CD4-positive, alpha-beta T cell treated with Interferon gamma for 1 hour (primary cell): ENCODE data around the gene KLHL24.
"Not testable (repeated sequence)": the region's sequence is repeated elsewhere in the genome, so short reads cannot be mapped to it uniquely, and the experiment has no call there.

Experiments used
- DNase-seq: peaks from one replicate; pipeline ENCODE4 v3.0.0-alpha.2; 2020

KLHL24 gene

DNA sequence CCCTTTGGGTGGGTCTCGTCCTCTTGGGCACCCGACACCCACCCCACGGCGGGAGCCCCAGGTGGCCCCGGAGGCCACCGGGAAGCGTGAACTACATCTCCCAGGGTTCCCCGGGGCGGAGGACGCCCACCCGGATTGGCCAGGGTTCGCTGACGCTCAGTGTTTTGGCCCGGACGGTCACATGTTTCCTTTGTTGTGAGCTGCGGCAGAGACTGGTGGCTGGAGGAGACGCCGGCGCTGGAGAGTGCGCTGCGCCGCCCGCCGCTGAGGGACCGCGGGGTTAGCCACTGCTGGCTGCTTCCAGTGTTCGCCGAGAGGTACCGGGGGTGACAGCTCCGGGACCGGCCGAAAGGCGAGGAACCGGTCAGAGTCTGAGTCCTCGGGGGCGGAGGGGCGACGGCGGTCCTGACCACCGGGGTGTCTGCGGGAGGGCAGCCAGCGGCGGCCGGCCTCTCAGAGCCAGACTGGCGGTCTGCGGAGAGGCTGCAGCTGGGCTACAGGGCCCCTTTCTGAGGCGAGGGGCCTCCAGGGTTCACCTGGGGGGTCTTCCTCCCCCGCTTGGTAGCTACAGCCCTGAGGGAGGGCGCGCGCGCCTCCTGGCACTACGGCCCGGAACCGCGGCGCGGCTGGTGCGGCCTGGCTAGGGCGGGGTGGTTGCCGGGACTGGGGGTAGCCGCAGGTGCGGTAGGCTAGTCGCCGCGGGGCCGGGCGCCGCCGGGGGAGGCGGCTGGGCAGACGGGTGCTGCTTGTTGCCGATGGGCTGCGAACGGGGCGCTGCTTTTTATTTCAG lies at the start of gene KLHL24:
Gene KLHL24 (plus strand): TSS at position 193 of the 790 bp plus-strand sequence. CDS start 14,734 bp downstream, outside the sequence.
- DNase-seq: peak; percentile 89

DNA sequence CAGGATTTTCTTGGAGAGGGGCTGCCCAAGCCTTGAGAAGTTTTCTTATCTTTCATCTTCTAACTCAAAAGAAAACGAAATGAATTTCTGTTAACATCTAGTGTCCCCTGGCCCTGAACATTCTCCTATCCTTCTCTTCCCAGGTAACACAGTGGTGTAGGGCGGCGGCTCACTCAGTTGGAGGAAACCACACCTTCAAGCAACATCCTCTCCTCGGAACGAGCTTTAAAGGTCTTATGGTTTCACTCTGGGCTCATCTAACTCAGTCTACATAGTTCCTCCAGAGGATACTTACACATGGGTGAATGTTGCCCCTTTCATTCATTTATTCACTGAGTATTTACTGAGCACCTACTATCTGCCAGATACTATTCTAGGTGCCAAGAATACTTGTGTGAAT lies 48.9 kb upstream of the KLHL24 start:
- DNase-seq: no peak

DNA sequence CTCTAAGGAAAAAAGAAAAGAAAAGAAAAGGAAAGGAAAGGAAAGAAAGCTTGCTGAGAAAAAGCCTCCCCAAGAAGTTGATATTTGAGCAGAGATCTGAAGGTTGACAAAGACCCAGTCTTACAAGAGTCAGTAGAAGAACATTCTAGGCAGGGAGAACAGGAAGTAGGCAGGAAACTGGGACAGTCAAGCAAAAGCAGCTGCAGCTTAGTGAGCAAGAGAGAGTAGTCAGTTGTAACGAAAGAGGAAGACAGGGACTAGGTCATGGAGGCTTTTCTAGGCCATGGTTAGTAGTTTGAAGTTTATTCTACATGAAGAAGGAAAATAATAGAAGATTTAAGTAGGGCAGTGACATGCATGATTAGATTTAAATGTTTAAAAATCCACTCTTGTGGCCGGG lies 48.1 kb upstream of the KLHL24 start:
- DNase-seq: no peak

GRCh38 chr3:183590442-183590841 lies 45.0 kb upstream of the KLHL24 start:
- DNase-seq: no peak

- DNase-seq: no peak
These were observed 43.4 kb upstream of the KLHL24 start for GRCh38 chr3:183591881-183592521.

DNA sequence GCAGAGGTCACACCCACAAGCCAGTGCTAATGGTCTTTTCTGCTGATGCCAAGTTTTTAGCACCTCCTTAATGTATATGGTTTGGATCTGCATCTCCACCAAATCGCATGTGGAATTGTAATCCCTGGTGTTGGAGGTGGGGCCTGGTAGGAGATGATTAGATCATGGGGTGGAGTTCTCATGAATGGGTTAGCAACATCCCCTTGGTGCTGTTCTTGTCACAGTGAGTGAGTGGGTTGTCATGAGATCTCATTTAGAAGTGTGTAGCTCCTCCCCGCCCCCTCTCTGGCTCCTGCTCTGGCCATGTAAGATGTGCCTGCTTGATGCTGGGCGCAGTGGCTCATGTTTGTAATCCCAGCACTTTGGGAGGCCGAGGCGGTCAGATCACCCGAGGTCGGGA lies 42.6 kb upstream of the KLHL24 start:
- DNase-seq: no peak

DNA sequence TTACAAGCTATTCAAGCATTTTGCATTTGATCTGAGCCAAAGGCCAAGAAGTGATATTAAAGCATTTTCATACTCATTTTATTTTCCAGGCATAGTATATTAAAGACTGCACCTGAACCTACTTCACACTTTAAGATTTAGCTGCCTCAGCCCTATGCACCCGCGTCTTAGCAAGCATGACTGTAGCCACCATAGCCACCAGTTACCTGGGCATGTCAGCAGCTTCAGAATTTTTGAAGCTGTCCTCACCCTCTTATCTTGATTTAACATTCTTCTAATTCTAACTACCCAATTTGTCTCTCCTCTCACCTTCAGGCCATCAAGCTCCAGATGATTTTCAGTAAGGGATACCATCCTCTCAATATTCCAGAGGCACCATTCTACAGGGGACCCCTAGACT lies 40.8 kb upstream of the KLHL24 start:
- no peak for DNase-seq

GRCh38 chr3:183597959-183598358 lies 37.5 kb upstream of the KLHL24 start:
- no peak for DNase-seq

DNA sequence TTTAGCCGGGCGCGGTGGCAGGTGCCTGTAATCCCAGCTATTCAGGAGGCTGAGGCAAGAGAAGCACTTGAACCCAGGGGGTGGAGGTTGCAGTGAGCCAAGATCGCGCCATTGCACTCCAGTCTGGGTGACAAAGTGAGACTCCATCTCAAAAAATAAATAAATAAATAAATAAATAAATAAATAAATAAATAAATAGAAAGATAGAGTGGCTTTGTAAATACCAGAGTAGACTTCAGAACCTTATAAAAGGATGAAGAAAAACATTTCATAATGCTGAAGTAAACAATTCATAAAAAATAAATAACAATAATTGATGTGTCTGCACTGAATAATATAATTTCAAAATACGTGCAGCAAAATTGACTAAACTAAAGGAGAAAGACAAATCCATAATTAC lies 24.1 kb upstream of the KLHL24 start:
- DNase-seq: not testable (repeated sequence)

DNA sequence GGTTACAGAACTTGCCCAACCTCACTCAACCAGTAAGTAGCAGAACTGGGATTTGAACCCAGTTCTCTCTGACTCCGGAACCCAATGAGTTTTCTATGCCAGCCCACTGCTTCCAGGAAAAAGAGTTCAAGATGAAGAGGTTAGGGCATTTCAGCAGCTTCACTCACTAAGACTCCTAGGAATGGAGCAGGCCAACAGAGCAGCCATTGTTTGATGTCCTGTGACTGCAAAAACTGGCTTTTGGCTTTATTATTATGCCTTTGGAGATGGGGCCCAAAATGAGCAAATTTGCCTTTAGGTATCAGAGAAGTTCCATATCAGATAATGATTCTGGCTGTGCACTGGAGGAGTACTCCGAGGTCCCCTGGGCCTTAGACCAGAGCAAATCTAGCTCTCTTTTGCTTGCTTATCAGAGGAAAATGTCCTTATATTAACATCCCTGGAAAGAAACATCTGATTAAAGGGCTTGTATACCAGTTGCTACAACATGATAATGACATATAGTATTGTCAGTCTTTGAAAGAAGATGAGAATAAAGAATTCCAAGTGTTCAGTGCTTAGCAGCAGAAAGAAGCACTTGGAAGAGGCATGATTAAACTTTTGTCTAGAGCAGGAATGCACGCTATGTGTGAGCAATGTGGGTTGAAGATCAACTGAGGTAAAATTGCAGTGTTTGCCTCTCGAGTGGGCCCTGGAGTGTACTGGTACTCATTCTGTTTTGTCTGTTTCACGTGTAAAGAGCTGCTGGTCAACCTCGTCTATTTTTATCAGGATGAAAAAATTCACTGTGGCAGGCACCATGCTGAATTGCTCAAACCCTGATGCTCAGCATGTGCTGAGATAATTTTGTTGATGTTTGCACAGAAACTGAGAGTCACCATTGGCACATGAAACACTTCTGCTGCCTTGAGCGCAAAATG lies 21.8 kb upstream of the KLHL24 start:
- no peak for DNase-seq

DNA sequence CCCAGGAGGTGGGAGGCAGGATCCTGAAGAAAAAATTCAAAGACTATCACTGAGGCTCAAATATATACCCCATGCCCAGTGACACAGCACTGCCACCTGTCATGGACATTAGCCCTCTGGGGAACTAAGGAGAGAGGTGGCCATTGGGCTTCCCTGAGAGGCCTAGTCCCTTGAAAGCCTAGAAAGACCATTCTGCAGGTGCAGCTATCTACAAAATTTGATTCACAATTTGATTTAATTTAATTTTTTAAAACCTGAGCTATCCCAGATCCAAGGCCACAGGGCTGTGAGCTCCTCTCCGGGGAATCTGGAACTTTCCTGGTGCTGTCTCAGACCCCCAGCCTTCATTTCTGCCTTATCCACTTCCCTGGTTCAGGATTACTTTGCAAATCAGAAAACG lies 16.9 kb upstream of the KLHL24 start:
- DNase-seq: no peak

- no peak for DNase-seq
These were observed 16.4 kb upstream of the KLHL24 start for GRCh38 chr3:183619010-183619409.

- DNase-seq: no peak
These were observed 15.7 kb upstream of the KLHL24 start for GRCh38 chr3:183619624-183620251.

DNA sequence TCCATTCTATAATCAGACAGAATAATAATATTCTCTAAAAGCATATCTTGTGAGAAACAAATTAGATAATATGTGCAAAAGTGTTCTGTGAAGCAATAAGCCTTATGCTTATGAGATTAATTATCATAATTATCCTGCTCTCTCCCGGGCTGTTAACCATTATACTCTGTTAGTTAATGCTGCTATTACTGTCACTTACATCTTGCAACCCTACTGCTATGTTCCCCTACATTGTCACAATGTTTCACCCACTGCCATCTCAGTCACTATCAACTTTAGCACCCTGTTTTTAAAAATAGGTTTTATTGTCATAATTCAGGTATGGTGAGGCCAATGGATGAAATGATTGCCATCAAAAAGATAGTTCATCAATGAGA lies 15.2 kb upstream of the KLHL24 start:
- no peak for DNase-seq

DNA sequence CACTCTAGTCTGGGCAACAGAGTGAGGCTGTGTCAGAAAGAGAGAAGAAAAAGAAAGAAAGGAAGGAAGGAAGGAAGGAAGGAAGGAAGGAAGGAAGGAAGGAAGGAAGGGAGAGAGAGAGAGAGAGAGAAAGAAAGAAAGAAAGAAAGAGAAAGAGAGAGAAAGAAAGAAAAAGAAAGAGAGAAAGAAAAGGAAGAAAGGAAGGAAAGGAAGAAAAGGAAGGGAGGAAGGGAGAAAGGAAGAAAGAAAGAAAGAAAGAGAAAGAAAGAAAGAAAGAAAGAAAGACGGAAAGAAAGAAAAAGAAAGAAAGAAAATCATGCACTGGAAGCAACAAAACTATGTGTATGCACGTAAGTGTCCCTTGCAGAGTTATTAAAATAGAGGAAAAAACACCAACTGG lies 12.9 kb upstream of the KLHL24 start:
- DNase-seq: not testable (repeated sequence)

DNA sequence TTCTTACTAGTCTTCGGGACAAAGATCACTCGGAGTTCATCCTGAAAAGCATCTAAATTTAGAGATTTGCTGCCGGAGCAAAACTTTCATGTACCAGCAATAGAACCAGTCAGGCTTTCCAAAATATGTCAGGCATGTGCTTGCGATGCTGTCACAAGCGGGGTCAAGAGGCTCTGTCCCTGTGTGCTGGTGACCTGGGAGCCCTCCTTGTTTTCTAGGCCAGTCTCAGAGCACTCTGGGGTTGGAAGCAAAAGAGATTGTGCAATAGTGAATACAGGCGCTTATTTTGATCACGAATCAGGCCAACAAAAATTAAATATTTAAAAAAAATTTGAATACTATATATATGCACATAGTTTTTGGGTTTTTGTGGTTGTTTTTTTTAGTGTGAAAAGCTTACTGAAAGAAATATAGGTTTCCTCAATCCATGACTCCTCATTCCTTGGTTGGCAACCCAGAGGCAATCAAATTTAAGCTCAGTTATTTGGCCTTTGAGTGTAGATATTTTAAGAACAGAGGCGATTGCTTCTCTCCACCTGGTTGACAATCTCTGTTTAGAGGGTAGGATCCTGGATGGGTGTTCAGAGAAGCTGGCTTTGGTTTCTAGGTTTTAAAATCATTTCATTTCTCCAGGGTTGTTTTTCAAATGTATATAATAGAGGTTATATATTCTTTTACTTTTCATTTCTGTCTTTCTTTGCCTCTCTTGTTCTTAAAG lies 8.4 kb upstream of the KLHL24 start:
- no peak for DNase-seq

- DNase-seq: no peak
These were observed 5.7 kb upstream of the KLHL24 start for GRCh38 chr3:183629546-183630301.

DNA sequence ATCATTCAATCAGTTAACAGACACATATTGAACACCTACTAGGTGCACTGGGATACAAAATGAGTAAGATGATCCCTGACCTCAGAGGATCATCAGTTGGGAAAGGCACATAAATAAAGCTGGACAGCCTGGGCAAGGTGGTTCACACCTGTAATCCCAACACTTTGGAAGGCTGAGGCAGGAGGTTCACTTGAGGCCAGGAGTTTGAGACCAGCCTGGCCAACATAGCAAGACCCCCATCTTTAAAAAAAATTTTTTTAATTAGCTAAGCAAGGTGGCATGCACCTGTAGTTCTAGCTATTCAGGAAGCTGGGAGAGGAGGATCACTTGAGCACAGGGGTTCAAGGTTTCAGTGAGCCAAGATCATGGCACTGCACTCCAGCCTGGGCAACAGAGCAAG lies 3.7 kb upstream of the KLHL24 start:
- DNase-seq: no peak

- not testable (repeated sequence) for DNase-seq
These were observed 2.7 kb upstream of the KLHL24 start for GRCh38 chr3:183632725-183633124.

GRCh38 chr3:183634707-183635106 lies 716 bp upstream of the KLHL24 start:
- no peak for DNase-seq

DNA sequence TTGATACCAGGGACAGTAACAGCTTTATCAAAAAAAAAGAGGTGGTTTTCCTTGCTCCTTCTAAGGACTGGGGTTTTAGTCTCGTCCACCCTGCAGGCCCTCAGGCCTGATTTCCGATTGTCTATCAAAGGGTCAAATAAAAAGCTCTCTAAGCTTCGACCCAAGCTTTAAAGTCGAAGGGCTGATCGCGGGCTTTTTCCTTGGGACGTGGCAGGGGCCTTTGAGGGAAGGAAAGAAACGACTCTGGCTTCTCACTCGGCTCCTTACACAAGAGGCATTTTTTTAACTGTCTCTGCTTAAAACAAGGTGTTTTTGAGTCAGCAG lies 354 bp upstream of the KLHL24 start:
- no peak for DNase-seq
